Measurements from ENCODE around the gene SCYL3.
"Not testable (repeated sequence)": the region's sequence is repeated elsewhere in the genome, so short reads cannot be mapped to it uniquely, and the experiment has no call there.

DNA sequence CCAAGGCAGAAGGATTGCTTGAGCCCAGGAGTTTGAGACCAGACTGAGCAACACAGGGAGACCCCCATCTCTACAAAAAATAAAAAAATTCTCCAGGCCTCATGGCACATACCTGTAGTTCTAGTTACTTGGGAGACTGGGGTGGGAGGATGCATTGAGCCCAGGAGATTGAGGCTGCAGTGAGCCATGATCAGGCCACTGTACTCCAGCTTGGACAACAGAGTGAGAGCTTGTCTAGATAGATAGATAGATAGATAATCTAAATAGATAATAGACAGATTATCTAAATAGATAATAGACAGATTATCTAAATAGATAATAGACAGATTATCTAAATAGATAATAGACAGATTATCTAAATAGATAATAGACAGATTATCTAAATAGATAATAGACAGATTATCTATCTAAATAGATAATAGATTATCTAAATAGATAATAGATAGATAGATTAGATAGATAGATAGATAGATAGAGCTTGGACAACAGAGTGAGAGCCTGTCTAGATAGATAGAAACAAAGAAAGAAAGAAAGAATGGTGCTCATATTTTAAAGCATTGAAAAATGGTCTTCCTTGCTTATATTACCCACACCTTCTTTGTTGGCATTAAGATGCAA is 82.2 kb downstream of the SCYL3 start:
- TF ChIP-seq, protein P1, sequence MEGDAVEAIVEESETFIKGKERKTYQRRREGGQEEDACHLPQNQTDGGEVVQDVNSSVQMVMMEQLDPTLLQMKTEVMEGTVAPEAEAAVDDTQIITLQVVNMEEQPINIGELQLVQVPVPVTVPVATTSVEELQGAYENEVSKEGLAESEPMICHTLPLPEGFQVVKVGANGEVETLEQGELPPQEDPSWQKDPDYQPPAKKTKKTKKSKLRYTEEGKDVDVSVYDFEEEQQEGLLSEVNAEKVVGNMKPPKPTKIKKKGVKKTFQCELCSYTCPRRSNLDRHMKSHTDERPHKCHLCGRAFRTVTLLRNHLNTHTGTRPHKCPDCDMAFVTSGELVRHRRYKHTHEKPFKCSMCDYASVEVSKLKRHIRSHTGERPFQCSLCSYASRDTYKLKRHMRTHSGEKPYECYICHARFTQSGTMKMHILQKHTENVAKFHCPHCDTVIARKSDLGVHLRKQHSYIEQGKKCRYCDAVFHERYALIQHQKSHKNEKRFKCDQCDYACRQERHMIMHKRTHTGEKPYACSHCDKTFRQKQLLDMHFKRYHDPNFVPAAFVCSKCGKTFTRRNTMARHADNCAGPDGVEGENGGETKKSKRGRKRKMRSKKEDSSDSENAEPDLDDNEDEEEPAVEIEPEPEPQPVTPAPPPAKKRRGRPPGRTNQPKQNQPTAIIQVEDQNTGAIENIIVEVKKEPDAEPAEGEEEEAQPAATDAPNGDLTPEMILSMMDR (IDR thresholded peaks at IDR 0.05) = not testable (repeated sequence)
- not testable (repeated sequence) for TF ChIP-seq POLR2A (IDR thresholded peaks at IDR 0.05)
